ENCODE measurements around the gene AFF3. TPM values are rescaled to one million over a fixed set of nuclear protein-coding genes. Genes with fewer than 3 reads are reported as not detected.

Gene AFF3
- total RNA-seq, 1 experiment from 2014 or later, result not detected

DNA sequence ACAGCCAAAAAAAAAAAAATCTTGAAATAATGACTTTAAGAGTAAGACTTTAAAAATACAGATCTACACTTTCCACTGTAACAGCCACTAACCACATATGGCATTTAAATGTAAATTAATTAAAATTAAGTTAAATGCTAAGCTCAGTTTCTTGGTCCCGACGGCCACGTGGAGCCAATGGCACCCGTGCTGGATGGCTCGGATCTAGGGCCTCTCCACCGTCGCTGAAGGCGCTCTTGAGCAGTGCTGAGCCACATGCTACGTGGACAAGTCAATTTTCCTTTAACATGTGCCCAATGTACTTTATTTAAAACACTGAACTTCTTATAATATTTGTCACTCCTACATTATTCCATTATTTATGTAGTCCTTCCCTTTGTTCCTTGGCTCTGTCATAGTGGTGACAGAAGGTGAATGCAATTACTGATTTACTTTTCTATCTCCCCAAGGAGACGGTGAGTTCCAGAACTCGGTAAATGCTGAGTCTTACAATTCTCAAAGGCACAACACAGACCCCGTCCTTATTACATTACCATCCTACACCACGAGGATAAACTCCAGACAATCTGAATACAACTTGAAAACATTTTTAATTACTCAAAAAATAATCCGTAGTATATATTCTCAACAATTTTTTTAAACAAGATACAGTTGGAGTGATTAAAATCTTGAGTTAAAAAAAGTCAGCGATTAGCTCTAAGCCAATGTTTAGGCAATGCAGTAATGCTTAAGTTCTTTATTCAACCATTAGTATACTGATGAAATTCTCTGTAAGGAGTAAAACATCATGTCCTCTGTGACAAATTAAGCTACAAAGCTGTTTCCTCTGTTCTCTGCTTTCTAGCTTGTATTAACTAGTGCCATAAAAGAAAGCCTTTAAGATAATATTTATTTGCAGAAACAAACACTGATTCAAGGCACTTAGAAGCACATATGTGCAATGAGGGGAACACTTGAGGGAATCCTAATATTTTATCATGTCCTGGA lies 95.1 kb downstream of the AFF3 start:
- H3K27ac ChIP-seq, result no peak overlapping the region
- H3K4me3 ChIP-seq, result no peak overlapping the region
- no peak for DNase-seq
- peaks cover 97% of the 10 kb centered on the region for H3K27me3 ChIP-seq (ENCODE audit: insufficient read depth, low read depth)
- TF ChIP-seq EZH2 (IDR thresholded peaks at IDR 0.05; ENCODE audit: low read depth), result no peak
- TF ChIP-seq, protein P1, sequence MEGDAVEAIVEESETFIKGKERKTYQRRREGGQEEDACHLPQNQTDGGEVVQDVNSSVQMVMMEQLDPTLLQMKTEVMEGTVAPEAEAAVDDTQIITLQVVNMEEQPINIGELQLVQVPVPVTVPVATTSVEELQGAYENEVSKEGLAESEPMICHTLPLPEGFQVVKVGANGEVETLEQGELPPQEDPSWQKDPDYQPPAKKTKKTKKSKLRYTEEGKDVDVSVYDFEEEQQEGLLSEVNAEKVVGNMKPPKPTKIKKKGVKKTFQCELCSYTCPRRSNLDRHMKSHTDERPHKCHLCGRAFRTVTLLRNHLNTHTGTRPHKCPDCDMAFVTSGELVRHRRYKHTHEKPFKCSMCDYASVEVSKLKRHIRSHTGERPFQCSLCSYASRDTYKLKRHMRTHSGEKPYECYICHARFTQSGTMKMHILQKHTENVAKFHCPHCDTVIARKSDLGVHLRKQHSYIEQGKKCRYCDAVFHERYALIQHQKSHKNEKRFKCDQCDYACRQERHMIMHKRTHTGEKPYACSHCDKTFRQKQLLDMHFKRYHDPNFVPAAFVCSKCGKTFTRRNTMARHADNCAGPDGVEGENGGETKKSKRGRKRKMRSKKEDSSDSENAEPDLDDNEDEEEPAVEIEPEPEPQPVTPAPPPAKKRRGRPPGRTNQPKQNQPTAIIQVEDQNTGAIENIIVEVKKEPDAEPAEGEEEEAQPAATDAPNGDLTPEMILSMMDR (conservative IDR thresholded peaks at IDR 0.05), result no peak
- no peak overlapping the region for H3K4me2 ChIP-seq
- no peaks in the 10 kb centered on the region for H3K9me3 ChIP-seq (ENCODE audit: insufficient read depth, low read depth)
- no peaks in the 10 kb centered on the region for H3K36me3 ChIP-seq (ENCODE audit: low read depth)
- no peak overlapping the region for H2AFZ ChIP-seq
- H4K20me1 ChIP-seq (ENCODE audit: insufficient read depth), result no peaks in the 10 kb centered on the region
- no peaks in the 10 kb centered on the region for H3K9me2 ChIP-seq (ENCODE audit: insufficient read depth)
- H3K79me2 ChIP-seq (ENCODE audit: low read depth), result no peaks in the 10 kb centered on the region
- H3K4me1 ChIP-seq (replicated peaks; ENCODE audit: insufficient read depth), result no peaks in the 10 kb centered on the region
- no TSS peak for BruUV-seq (replicated peaks)
- ChIA-PET POLR2A (ENCODE audit: unreplicated experiment) (no interaction called here), CTCF (no interaction called here)
- intact Hi-C loops (cut with micrococcal nuclease; ENCODE audit: unreplicated experiment), result no loop called here
- H3F3A ChIP-seq (ENCODE audit: insufficient read depth, low read depth), result no peaks in the 10 kb centered on the region

DNA sequence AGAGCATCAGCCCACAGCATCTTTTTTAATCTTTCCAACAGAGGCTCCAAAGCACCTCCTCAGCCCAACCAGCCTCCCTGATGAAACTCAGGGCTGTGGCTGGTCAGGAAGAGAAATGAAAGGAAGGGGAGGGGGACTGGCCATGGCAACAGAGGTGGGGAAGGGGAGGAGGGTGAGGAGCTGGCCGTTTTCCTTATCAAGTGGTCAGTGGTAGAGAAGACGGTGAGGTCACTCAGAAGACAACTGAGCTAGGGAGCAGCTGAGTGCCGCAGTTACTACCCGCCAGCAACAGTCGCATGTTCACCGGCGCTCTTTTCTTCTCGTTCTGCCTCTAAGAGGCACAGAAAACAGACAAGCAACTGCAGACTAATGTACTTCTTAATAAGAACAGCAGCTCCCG lies 97.4 kb downstream of the AFF3 start:
- H3K36me3 ChIP-seq (ENCODE audit: low read depth), result no peaks in the 10 kb centered on the region
- H2AFZ ChIP-seq, result no peak overlapping the region
- H3K9me3 ChIP-seq (ENCODE audit: insufficient read depth, low read depth), result no peaks in the 10 kb centered on the region
- no peaks in the 10 kb centered on the region for H4K20me1 ChIP-seq (ENCODE audit: insufficient read depth)
- H3F3A ChIP-seq (ENCODE audit: insufficient read depth, low read depth), result no peaks in the 10 kb centered on the region
- H3K9me2 ChIP-seq (ENCODE audit: insufficient read depth), result no peaks in the 10 kb centered on the region
- H3K4me3 ChIP-seq, result no peak overlapping the region
- intact Hi-C loops (cut with micrococcal nuclease; ENCODE audit: unreplicated experiment), result no loop called here
- no TSS peak for BruUV-seq (replicated peaks)
- no peak overlapping the region for H3K27ac ChIP-seq
- ChIA-PET CTCF (no interaction called here), POLR2A (ENCODE audit: unreplicated experiment) (no interaction called here)
- H3K4me1 ChIP-seq (replicated peaks; ENCODE audit: insufficient read depth), result no peaks in the 10 kb centered on the region
- H3K79me2 ChIP-seq (ENCODE audit: low read depth), result no peaks in the 10 kb centered on the region
- H3K27me3 ChIP-seq (ENCODE audit: insufficient read depth, low read depth), result peaks cover 97% of the 10 kb centered on the region
- H3K4me2 ChIP-seq, result no peak overlapping the region
- TF ChIP-seq EZH2 (IDR thresholded peaks at IDR 0.05; ENCODE audit: low read depth), result no peak
- TF ChIP-seq, protein P1 (conservative IDR thresholded peaks at IDR 0.05), result no peak
- no peak for DNase-seq

DNA sequence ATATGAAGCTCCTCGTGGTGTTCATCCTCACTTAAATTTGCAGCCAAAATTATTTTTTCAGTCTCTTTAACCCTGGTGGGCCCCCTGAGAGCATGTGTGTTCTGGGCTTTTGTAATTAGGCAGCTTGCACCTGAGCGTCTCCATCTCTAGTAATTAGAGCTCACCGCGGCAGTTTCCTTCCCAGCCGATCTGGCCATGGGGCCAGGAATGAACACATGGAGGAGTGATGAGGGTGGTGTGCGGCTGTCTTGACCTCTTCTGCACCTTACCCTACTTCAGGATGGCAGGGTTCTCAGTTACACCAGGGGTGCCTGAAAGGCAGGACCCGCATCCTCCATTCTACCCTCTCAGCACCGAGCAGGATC lies 98.5 kb downstream of the AFF3 start:
- Histone ChIP-seq H3K9me3 (ENCODE audit: insufficient read depth, low read depth) (no peaks in the 10 kb centered on the region), H3K4me2 (no peak overlapping the region), H2AFZ (no peak overlapping the region), H3K4me1 (replicated peaks; ENCODE audit: insufficient read depth) (no peaks in the 10 kb centered on the region), H3K27ac (no peak overlapping the region), H3F3A (ENCODE audit: insufficient read depth, low read depth) (no peaks in the 10 kb centered on the region), H3K4me3 (no peak overlapping the region), H3K27me3 (ENCODE audit: insufficient read depth, low read depth) (peaks cover 91% of the 10 kb centered on the region), H3K79me2 (ENCODE audit: low read depth) (no peaks in the 10 kb centered on the region), H3K9me2 (ENCODE audit: insufficient read depth) (no peaks in the 10 kb centered on the region), H4K20me1 (ENCODE audit: insufficient read depth) (no peaks in the 10 kb centered on the region), H3K36me3 (ENCODE audit: low read depth) (no peaks in the 10 kb centered on the region)
- no peak for DNase-seq
- no TSS peak for BruUV-seq (replicated peaks)
- ChIA-PET POLR2A (ENCODE audit: unreplicated experiment) (no interaction called here), CTCF (no interaction called here)
- TF ChIP-seq, protein P1 (conservative IDR thresholded peaks at IDR 0.05), result no peak
- no peak for TF ChIP-seq EZH2 (IDR thresholded peaks at IDR 0.05; ENCODE audit: low read depth)
- intact Hi-C loops (cut with micrococcal nuclease; ENCODE audit: unreplicated experiment), result no loop called here

Data from PC-9 (cell line).